Lung (tissue), 12 donors: Measurements from ENCODE around the gene EIF2D. TPM values are rescaled to one million over a fixed set of nuclear protein-coding genes. Genes with fewer than 3 reads are reported as not detected.

Source experiments
- ATAC-seq: fragments of 200-7000 bp; cut with Tn5 transposase; one replicate; pipeline ENCODE4 v1.9.1; 2020; ENCODE audit warnings: moderate number of reproducible peaks; ENCODE audit not compliant: insufficient read depth, low FRiP score
- DNase-seq, 3 donors: peaks; one replicate each; pipeline ENCODE4 v3.0.0-alpha.2; 2013 to 2017
- H3K27ac ChIP-seq, 2 donors: one replicate each; pipeline ENCODE4 v1.5.1; 2013; ENCODE audit warnings: mild to moderate bottlenecking in 2 of 2, moderate library complexity in 2 of 2, control low read depth in 1 of 2, inconsistent platforms in 1 of 2, low read depth in 1 of 2, low read length in 1 of 2
- H3K27me3 ChIP-seq, 3 donors: one replicate each; pipeline ENCODE4 v1.5.1; 2013; ENCODE audit warnings: low read length in 2 of 3; ENCODE audit not compliant: control insufficient read depth in 3 of 3, insufficient read depth in 3 of 3
- H3K36me3 ChIP-seq, 4 donors: one replicate each; pipeline ENCODE4 v1.5.1; 2013; ENCODE audit warnings: low read length in 4 of 4, mild to moderate bottlenecking in 1 of 4, moderate library complexity in 1 of 4; ENCODE audit not compliant: control insufficient read depth in 4 of 4, insufficient read depth in 4 of 4
- H3K4me1 ChIP-seq, 5 donors: one replicate each; pipeline ENCODE4 v1.5.1; 2013; ENCODE audit warnings: low read length in 5 of 5, mild to moderate bottlenecking in 2 of 5, moderate library complexity in 1 of 5; ENCODE audit not compliant: control insufficient read depth in 5 of 5, insufficient read depth in 5 of 5
- H3K4me3 ChIP-seq: one replicate; pipeline ENCODE4 v1.5.1; 2013; ENCODE audit warnings: mild to moderate bottlenecking, control low read depth, moderate library complexity
- H3K9ac ChIP-seq, 2 donors: one replicate each; pipeline ENCODE4 v1.5.1; 2013; ENCODE audit warnings: low read length in 2 of 2, control low read depth in 1 of 2; ENCODE audit not compliant: insufficient read depth in 1 of 2
- H3K9me3 ChIP-seq, 4 donors: one replicate each; pipeline ENCODE4 v1.5.1; 2013; ENCODE audit warnings: low read length in 3 of 4, mild to moderate bottlenecking in 1 of 4, moderate library complexity in 1 of 4; ENCODE audit not compliant: control insufficient read depth in 4 of 4, insufficient read depth in 3 of 4
- WGBS, 2 donors: extraction: QIAGEN DNeasy Blood & Tissue Kit; methylation state at CpG; one replicate each; pipeline ENCODE4 v1.1.7; 2013; 5-methylcytosine and 5-hydroxymethylcytosine counted together
- polyA plus RNA-seq, 2 donors: library from polyadenylated mRNA; stranded (reverse); fragments of 200-250 nt; gene quantifications; one replicate each; pipeline ENCODE4 v1.2.1, GENCODE V29; 2013
- total RNA-seq, 2 donors: library from RNA; depleted of rRNA in 1 of 2; stranded (reverse); fragments of >200 nt in 1 of 2; gene quantifications; one replicate each; pipeline ENCODE4 v1.2.1, GENCODE V29; 2014 to 2021
- TF ChIP-seq, protein P1 (sequence below): IDR thresholded peaks from 2 replicates; pipeline ENCODE4 v1.5.1; 2012; ENCODE audit warnings: mild to moderate bottlenecking; ENCODE audit errors: control extremely low read depth, extremely low read depth
- donor health status: control.
- donor health status: control.
- donor health status: Bipolar disorder and iron deficiency.
- donor health status: healthy.
- donor health status: DM: yes; HTN: yes; CAD: no.

Gene EIF2D
- total and polyA plus RNA-seq, 4 donors, result 27.7 to 78.9 (median 43.2) TPM

- Histone ChIP-seq H3K36me3 (no peaks in the 10 kb centered on the region), H3K9ac (no peak overlapping the region), H3K27me3 (peaks cover 0 to 9% (median 0%) of the 10 kb centered on the region in 3 donors), H3K4me3 (no peak overlapping the region), H3K27ac (no peak overlapping the region), H3K4me1 (peaks cover 0 to 26% (median 8%) of the 10 kb centered on the region in 5 donors), H3K9me3 (no peaks in the 10 kb centered on the region)
- TF ChIP-seq, protein P1, sequence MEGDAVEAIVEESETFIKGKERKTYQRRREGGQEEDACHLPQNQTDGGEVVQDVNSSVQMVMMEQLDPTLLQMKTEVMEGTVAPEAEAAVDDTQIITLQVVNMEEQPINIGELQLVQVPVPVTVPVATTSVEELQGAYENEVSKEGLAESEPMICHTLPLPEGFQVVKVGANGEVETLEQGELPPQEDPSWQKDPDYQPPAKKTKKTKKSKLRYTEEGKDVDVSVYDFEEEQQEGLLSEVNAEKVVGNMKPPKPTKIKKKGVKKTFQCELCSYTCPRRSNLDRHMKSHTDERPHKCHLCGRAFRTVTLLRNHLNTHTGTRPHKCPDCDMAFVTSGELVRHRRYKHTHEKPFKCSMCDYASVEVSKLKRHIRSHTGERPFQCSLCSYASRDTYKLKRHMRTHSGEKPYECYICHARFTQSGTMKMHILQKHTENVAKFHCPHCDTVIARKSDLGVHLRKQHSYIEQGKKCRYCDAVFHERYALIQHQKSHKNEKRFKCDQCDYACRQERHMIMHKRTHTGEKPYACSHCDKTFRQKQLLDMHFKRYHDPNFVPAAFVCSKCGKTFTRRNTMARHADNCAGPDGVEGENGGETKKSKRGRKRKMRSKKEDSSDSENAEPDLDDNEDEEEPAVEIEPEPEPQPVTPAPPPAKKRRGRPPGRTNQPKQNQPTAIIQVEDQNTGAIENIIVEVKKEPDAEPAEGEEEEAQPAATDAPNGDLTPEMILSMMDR, result no peak
- DNase-seq, result no peak
- WGBS, 2 donors, result 92 to 94% methylated on average over 3 of the region's 3 CpGs
- ATAC-seq, result no peak
Measured at GRCh38 chr1:206656936-206657335, 44.7 kb upstream of the EIF2D start.

DNA sequence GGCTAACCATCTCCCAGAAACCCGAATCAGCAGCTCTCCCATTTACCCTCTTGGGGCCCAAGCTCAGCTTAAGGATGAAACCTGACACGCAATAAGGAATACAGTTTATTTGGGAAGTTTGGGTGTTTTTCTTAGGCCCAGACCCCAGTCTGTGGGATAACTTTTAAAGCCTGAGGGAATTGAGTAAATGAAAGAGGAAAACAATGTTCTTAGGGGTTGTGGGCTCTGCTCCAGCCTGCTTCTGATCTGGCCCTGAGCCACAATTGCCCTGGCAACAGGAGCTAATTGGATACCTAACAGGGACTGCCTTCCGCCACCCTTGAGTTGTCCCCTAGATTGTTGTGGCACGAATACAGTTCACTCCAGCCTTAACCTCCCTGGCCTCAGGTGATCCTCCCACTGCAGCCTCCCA is 43.2 kb upstream of the EIF2D start:
- DNase-seq (peak in 2 of 3 donors; percentile 35 to 54), ATAC-seq (no peak)
- H3K27ac ChIP-seq, result peak overlapping the region in 1 of 2 donors; percentile 69
- 76 to 91% methylated on average over 4 of the region's 4 CpGs for WGBS, 2 donors
- H3K27me3 ChIP-seq, result peaks cover 0 to 9% (median 0%) of the 10 kb centered on the region in 3 donors
- no peak overlapping the region for H3K9ac ChIP-seq
- no peak overlapping the region for H3K4me3 ChIP-seq
- TF ChIP-seq, protein P1, result no peak
- no peaks in the 10 kb centered on the region for H3K36me3 ChIP-seq
- H3K4me1 ChIP-seq, result peaks cover 0 to 26% (median 8%) of the 10 kb centered on the region in 5 donors
- H3K9me3 ChIP-seq, result no peaks in the 10 kb centered on the region

DNA sequence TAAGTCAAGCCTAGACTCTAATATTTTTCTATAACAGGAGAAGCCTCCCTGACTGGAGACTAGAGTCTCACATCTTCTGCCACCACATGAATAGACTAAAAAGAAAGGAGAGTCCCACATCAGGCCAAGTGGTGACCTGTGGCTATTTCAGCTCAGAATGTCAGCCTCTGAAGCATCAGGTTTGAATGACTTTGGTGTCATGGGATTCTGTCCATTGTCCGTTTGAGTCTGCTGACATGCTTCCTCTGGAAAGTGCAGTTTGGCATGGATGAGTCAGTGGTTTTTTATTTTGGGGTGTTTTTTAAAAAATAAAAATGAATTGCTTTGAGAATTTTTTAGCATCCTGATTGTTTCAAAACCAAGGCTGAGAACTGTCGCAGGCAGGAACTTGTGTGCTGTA is 42.6 kb upstream of the EIF2D start:
- DNase-seq (no peak), ATAC-seq (no peak)
- Histone ChIP-seq H3K9me3 (no peaks in the 10 kb centered on the region), H3K27me3 (peaks cover 0 to 9% (median 0%) of the 10 kb centered on the region in 3 donors), H3K9ac (no peak overlapping the region), H3K4me1 (peaks cover 0 to 26% (median 8%) of the 10 kb centered on the region in 5 donors), H3K4me3 (no peak overlapping the region), H3K27ac (peak overlapping the region in 1 of 2 donors; percentile 69), H3K36me3 (no peaks in the 10 kb centered on the region)
- TF ChIP-seq, protein P1, result no peak
- 72 to 75% methylated on average over 2 of the region's 2 CpGs for WGBS, 2 donors
